GM12872 (cell line): ENCODE data around the gene CCNQ.
A peak's percentile ranks its signal among the peaks of the same experiment; 100 is the strongest.

Experiments used
- CTCF ChIP-seq: IDR thresholded peaks from 3 replicates; pipeline ENCODE4 v1.5.1; 2011; ENCODE audit warnings: low read depth, mild to moderate bottlenecking, low read length, moderate library complexity; ENCODE audit not compliant: insufficient read depth

Gene CCNQ

GRCh38 chrX:153588782-153589446 is 10.0 kb downstream of the CCNQ start:
- no peak for TF ChIP-seq CTCF

- TF ChIP-seq CTCF: no peak
These were observed 10.7 kb downstream of the CCNQ start for GRCh38 chrX:153588021-153588781.

DNA sequence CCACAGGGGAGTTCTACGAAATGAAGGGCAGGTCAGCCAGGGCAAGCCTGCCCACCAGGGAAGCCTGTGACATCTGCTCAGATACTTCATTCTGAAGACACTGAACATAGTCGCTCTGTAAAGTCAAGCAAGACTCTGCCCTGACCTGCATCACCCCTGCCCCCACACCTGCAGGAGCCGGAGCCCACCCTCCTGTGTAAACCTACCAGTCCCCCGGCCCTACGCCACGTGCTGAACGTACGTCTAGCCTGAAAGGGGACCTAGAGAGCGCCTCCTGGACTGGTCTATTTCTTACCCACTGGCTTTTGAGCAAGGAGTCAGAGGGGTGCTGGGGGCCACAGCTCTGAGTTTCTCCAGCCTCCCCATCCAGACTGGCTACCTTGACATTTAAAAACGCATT is 11.6 kb downstream of the CCNQ start:
- no peak for TF ChIP-seq CTCF

DNA sequence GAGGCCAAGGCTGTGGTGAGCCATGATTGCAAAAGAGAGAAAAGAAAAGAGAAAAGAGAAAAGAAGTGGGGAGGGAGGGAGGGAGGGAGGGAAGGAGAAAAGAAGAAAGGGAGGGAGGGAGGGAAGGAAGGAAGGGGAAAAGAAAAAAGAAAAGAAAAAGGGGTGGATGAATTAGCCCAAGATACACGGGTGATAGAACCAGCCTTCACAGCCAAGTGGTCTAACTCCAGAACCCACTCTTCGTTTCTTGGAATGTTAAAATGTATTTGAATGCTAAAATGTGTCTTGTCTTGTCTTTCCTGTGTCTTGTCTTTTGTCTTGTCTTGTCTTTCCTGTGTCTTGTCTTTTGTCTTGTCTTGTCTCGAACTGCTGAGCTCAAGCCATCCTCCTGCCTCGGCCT is 13.1 kb downstream of the CCNQ start:
- no peak for TF ChIP-seq CTCF

- TF ChIP-seq CTCF: no peak
These were observed 15.5 kb downstream of the CCNQ start for GRCh38 chrX:153583433-153583832.

DNA sequence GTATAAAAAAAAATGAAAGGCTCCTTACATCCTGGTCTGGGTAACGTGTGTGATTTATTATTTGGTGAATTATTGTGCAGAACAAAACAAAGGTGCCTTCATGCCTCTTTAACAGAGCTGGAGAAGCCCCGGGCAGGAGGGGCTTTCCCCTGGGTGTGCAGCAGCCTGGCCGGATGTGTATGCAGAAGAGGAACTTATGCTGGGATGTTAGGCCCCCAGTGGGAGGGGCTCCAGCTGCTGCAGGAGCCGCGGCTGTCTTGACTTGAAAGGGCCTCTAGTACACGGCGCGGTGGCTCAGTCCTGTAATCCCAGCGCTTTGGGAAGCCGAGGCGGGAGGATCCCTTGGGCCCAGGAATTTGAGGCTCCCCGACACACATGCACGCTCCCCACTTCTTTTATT is 16.0 kb downstream of the CCNQ start:
- TF ChIP-seq CTCF: no peak

DNA sequence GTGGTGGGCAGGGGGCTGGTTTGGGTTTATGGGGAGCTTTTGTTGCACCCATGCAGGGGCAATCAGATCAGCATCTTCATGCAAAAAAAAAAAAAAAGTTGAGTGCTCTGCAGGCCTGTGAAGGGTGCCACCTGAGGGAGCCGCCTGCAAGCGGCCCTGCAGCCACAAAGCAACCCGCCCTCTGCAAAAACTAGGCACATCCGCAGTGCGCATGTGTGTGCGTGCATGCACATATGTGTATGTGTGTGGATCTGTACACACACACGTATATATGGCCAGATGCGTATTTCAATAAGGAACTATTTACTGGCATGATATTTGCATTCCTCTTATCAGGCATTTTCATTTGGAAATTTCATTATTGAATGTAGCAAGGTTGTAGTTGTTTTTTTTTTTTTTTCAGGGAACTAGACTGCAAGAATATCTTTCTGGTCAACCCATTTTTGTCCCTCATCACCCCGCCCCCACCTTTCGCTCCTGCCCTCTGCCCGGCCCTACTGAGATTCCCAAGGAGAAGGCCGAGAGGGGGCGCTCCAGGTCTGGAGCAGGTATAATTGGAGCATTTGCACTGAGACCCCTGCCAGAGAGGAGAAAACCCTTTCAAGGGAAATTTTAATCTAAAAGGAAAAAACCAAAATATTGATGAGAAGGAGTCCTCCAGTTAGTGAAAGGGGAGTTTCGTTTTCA is 18.1 kb downstream of the CCNQ start:
- 0 out of 3 replicates have a peak, but pooled peaks have one; percentile 6 for TF ChIP-seq CTCF
